GM19467 (cell line): ENCODE measurements around the gene PCGF6.
"Not testable (repeated sequence)": the region's sequence is repeated elsewhere in the genome, so short reads cannot be mapped to it uniquely, and the experiment has no call there.

ENCODE experiments used
- ATAC-seq: cut with Tn5 transposase; IDR thresholded peaks from one replicate; pipeline ENCODE4 v1.9.1; 2021; ENCODE audit warnings: mild to moderate bottlenecking, moderate library complexity; ENCODE audit not compliant: unreplicated experiment

Gene PCGF6

GRCh38 chr10:103258928-103259327 lies 92.0 kb downstream of the PCGF6 start:
- ATAC-seq: not testable (repeated sequence)

- no peak for ATAC-seq
These were observed 93.1 kb downstream of the PCGF6 start for GRCh38 chr10:103257812-103258211.

GRCh38 chr10:103256613-103257012 lies 94.3 kb downstream of the PCGF6 start:
- ATAC-seq: no peak

GRCh38 chr10:103254538-103255325 lies 96.2 kb downstream of the PCGF6 start:
- no peak for ATAC-seq

- no peak for ATAC-seq
These were observed 96.8 kb downstream of the PCGF6 start for GRCh38 chr10:103254113-103254512.
